GM13977 (cell line): ENCODE measurements around the gene ACTR5.

Experiments
- DNase-seq: peaks from one replicate; pipeline ENCODE4 v3.0.0; 2012; ENCODE audit warnings: low spot score
- CTCF ChIP-seq: IDR thresholded peaks from 2 replicates; pipeline ENCODE4 v1.5.1; 2012; ENCODE audit warnings: mild to moderate bottlenecking, control low read depth; ENCODE audit not compliant: insufficient read depth; ENCODE audit errors: extremely low read depth, missing control alignments
- in situ Hi-C: fragments of 300-500 bp; cut with MboI; formaldehyde crosslinking; loops from one replicate; pipeline ENCODE4 v1.12.0; 2022; ENCODE audit warnings: low sequenced_read_pairs, low pct_unique_long_range_greater_than_20kb, mixed read lengths, inconsistent platforms; ENCODE audit not compliant: unreplicated experiment

ACTR5 gene

GRCh38 chr20:38805958-38806854 lies 57.9 kb downstream of the ACTR5 start:
- TF ChIP-seq CTCF = peak; percentile 43
- in situ Hi-C loops = no loop called here
- DNase-seq = peak; percentile 44

GRCh38 chr20:38806855-38807655 lies 58.8 kb downstream of the ACTR5 start:
- TF ChIP-seq CTCF = peak; percentile 1
- peak; percentile 63 for DNase-seq
- in situ Hi-C loops = no loop called here

GRCh38 chr20:38809942-38810341 lies 61.7 kb downstream of the ACTR5 start:
- no peak for TF ChIP-seq CTCF
- in situ Hi-C loops = no loop called here
- no peak for DNase-seq

- no peak for DNase-seq
- TF ChIP-seq CTCF = no peak
- in situ Hi-C loops = no loop called here
Measured at GRCh38 chr20:38810926-38811630, 62.8 kb downstream of the ACTR5 start.

GRCh38 chr20:38811769-38812168 lies 63.5 kb downstream of the ACTR5 start:
- in situ Hi-C loops = no loop called here
- no peak for TF ChIP-seq CTCF
- DNase-seq = no peak

- in situ Hi-C loops = no loop called here
- no peak for TF ChIP-seq CTCF
- no peak for DNase-seq
Measured at GRCh38 chr20:38812182-38812581, 63.9 kb downstream of the ACTR5 start.
